COLO668 (cell line): ENCODE measurements around the gene HSD17B13.

ENCODE experiments used
- DNase-seq: peaks from one replicate; lab custom pipeline; 2025; ENCODE audit not compliant: unreplicated experiment; lab: John Stamatoyannopoulos, UW

Gene HSD17B13

DNA sequence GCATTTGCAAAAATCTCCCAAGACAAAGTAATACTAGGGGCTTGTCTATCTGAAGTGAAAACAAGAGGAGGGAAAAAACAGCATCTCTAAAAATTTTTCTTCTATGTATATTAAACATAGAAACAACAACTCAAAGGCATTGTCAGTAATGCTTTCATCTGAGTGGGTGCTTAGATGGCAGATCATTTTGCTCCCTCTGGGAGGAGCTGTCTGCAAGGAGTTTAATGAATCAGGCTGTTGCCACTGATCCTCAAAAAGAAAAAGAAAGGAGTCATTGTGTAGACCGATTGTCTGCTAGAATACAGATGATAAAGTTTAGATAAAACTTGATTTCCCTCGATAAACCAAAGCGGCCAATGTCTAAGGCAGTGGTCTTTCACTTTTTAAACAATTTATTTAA lies 52.5 kb downstream of the HSD17B13 start:
- no peak for DNase-seq

DNA sequence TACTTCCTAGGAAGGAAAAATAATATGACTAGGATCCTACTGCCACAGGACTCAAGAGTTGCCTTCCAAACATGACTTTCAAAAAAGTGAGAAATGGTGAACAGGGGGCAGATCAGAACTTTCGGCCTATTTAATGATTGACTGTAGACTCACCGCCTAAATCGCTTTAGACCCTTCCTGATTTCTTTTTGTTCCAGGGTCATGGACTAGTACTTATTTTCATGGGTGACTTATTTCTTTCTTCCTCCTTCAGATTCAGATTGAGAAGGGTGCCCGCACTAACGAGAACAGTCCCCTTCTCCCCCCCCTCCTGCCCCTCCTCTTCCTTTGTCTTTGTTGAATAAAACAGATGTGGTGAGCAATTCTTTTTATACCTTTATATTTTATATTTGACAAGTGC lies 54.3 kb downstream of the HSD17B13 start:
- no peak for DNase-seq

DNA sequence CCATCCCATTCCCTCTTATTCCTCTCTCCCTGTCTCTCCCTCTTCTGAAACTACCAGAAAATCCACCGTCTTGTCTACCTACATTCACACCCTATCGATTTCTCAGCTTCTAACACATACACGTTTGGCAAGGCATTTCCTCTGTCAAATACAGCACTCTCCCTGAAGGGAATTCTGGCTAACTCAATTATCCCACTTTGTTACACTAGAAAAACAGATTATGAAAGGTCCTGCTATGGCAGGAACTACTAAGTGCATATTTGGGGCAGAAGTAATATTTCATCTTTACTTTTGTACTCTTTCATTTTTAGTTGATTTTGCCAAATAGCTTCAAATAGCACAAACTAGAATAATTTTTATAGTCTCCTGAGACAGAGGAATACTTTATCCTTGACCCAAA lies 55.7 kb downstream of the HSD17B13 start:
- DNase-seq = no peak

GRCh38 chr4:87262886-87263285 lies 59.8 kb downstream of the HSD17B13 start:
- no peak for DNase-seq

DNA sequence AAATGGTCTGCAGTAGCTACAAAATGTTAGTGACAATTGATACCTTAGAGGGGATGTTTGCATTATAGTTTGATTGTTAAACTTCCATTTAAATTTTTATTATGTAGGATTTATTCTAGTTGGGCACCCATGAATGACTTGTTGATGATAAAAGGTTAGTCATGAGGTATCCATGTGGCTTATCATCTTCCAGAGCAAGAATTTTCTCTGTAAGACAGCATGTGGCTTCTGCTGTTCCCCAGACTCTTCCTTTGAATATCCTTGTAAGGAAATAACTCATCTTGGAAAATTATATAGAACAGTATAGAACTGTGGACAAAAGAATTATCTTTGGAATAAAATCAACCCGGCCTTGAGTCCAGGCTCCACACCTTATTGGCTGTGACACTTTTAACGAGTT lies 62.2 kb downstream of the HSD17B13 start:
- no peak for DNase-seq

DNA sequence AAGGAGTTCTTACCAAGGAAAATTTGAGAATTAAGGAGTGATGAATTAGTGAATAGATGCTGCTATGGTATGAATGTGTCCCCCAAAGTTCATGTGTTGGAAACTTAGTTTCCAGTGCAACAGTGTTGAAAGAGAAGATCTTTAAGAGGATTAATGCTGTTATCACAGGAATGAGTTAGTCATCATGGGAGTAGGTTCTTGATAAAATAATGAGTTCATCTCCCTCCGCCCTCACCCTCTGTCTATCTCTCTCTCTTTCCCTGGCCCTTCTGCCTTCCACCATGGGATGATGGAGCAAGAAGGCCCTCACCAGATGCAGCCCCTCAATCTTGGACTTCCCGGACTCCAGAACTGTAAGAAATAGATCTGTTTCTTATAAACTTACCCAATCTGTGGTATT lies 64.0 kb downstream of the HSD17B13 start:
- DNase-seq = no peak

- no peak for DNase-seq
Measured at GRCh38 chr4:87257523-87257922, 65.2 kb downstream of the HSD17B13 start.

GRCh38 chr4:87255755-87256154 lies 66.9 kb downstream of the HSD17B13 start:
- no peak for DNase-seq
